Smooth muscle cell (in vitro differentiated cells): ENCODE results near the gene TPRG1L. TPM values are rescaled to one million over a fixed set of nuclear protein-coding genes. Genes with fewer than 3 reads are reported as not detected.

Source experiments
- DNase-seq: peaks from one replicate; lab custom pipeline; 2025; ENCODE audit not compliant: unreplicated experiment; lab: John Stamatoyannopoulos, UW
- H2AFZ ChIP-seq: fragments of 200-600 bp; sonication (generic); 2 replicates; pipeline ENCODE4 v1.6.0; 2016; ENCODE audit warnings: antibody characterized with exemption, low read depth, mild to moderate bottlenecking
- H3F3A ChIP-seq: fragments of 200-600 bp; sonication (generic); 2 replicates; pipeline ENCODE4 v1.6.0; 2017; ENCODE audit warnings: antibody characterized with exemption, low read depth
- H3K27ac ChIP-seq: fragments of 200-600 bp; sonication (generic); 2 replicates; pipeline ENCODE4 v1.5.1; 2016; ENCODE audit warnings: low read depth, mild to moderate bottlenecking
- H3K27me3 ChIP-seq: fragments of 200-600 bp; sonication (generic); 2 replicates; pipeline ENCODE4 v1.6.1; 2016; ENCODE audit warnings: low read depth, mild to moderate bottlenecking
- H3K36me3 ChIP-seq: fragments of 200-600 bp; sonication (generic); 2 replicates; pipeline ENCODE4 v1.5.1; 2016; ENCODE audit warnings: low read depth
- H3K4me1 ChIP-seq: fragments of 200-600 bp; sonication (generic); 2 replicates; pipeline ENCODE4 v1.5.1; 2016; ENCODE audit warnings: low read depth
- H3K4me2 ChIP-seq: fragments of 200-600 bp; sonication (generic); 2 replicates; pipeline ENCODE4 v1.6.0; 2016; ENCODE audit warnings: mild to moderate bottlenecking
- H3K4me3 ChIP-seq: fragments of 200-600 bp; sonication (generic); 2 replicates; pipeline ENCODE4 v1.5.1; 2016; ENCODE audit warnings: mild to moderate bottlenecking
- H3K79me2 ChIP-seq: fragments of 200-600 bp; sonication (generic); 2 replicates; pipeline ENCODE4 v1.6.0; 2016; ENCODE audit warnings: low read depth, mild to moderate bottlenecking
- H3K9ac ChIP-seq: fragments of 200-600 bp; sonication (generic); 2 replicates; pipeline ENCODE4 v1.6.0; 2016; ENCODE audit warnings: low read depth
- H3K9me3 ChIP-seq: fragments of 200-600 bp; sonication (generic); replicated peaks from 2 replicates; pipeline ENCODE4 v1.5.1; 2016; ENCODE audit warnings: low read depth
- H4K20me1 ChIP-seq: fragments of 200-600 bp; sonication (generic); 2 replicates; pipeline ENCODE4 v1.6.0; 2016; ENCODE audit warnings: low read depth
- WGBS: methylation state at CpG from one replicate; pipeline ENCODE4 v1.1.7; 2016; ENCODE audit warnings: low lambda C conversion rate; 5-methylcytosine and 5-hydroxymethylcytosine counted together
- polyA plus RNA-seq: library from polyadenylated mRNA; unstranded; fragments of >200 nt; fragmentation: Nextera tagmentation; extraction: Ambion mirVana; gene quantifications from 2 replicates; pipeline ENCODE4 v1.2.1, GENCODE V29; 2016
- total RNA-seq: library from RNA; depleted of rRNA; stranded (reverse); fragments of >200 nt; gene quantifications from 2 replicates; pipeline ENCODE4 v1.2.3, GENCODE V29; 2014
- TF ChIP-seq, protein P1 (sequence below): fragments of 200-600 bp; sonication (generic); IDR thresholded peaks from 2 replicates; pipeline ENCODE4 v1.5.1; 2017; ENCODE audit warnings: borderline replicate concordance, mild to moderate bottlenecking, antibody characterized with exemption; ENCODE audit not compliant: insufficient read depth, poor library complexity, severe bottlenecking

Gene TPRG1L
- total and polyA plus RNA-seq, 2 experiments from 2014 or later = 20.7 to 35.0 TPM

DNA sequence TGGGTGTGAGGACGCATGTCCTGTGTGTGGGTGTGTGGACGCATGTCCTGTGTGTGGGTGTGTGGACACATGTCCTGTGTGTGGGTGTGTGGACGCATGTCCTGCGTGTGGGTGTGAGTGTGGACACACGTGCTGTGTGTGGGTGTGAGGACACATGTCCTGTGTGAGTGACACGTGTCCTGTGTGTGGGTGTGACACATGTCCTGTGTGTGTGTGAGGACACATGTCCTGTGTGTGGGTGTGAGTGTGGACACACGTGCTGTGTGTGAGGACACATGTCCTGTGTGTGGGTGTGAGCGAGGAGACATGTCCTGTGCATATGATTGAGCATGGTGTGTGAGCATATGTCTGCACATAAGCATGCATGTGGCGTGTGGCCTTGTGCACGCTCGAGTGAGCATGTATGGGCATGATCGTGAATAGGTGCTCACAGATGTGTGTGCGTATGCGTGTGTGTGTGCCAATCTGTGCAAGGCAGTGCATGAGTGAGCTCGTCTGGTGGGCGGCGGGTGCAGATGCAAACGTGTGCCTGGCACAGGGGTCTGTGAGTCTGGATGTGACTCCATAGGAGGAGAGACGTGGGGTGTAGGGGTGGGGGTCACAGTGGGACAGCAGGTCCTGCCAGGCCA, 38.8 kb upstream of the TPRG1L start:
- Histone ChIP-seq H3K9me3 (no peaks in the 10 kb centered on the region), H3K4me3 (no peak overlapping the region), H2AFZ (no peak overlapping the region), H4K20me1 (no peaks in the 10 kb centered on the region), H3K4me1 (no peaks in the 10 kb centered on the region), H3K79me2 (no peaks in the 10 kb centered on the region), H3K27ac (no peak overlapping the region), H3F3A (no peaks in the 10 kb centered on the region), H3K36me3 (no peaks in the 10 kb centered on the region), H3K4me2 (no peak overlapping the region), H3K9ac (no peak overlapping the region), H3K27me3 (no peaks in the 10 kb centered on the region)
- 91% methylated on average over 17 of the region's 19 CpGs for WGBS
- TF ChIP-seq, protein P1, sequence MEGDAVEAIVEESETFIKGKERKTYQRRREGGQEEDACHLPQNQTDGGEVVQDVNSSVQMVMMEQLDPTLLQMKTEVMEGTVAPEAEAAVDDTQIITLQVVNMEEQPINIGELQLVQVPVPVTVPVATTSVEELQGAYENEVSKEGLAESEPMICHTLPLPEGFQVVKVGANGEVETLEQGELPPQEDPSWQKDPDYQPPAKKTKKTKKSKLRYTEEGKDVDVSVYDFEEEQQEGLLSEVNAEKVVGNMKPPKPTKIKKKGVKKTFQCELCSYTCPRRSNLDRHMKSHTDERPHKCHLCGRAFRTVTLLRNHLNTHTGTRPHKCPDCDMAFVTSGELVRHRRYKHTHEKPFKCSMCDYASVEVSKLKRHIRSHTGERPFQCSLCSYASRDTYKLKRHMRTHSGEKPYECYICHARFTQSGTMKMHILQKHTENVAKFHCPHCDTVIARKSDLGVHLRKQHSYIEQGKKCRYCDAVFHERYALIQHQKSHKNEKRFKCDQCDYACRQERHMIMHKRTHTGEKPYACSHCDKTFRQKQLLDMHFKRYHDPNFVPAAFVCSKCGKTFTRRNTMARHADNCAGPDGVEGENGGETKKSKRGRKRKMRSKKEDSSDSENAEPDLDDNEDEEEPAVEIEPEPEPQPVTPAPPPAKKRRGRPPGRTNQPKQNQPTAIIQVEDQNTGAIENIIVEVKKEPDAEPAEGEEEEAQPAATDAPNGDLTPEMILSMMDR = no peak
- DNase-seq = no peak

DNA sequence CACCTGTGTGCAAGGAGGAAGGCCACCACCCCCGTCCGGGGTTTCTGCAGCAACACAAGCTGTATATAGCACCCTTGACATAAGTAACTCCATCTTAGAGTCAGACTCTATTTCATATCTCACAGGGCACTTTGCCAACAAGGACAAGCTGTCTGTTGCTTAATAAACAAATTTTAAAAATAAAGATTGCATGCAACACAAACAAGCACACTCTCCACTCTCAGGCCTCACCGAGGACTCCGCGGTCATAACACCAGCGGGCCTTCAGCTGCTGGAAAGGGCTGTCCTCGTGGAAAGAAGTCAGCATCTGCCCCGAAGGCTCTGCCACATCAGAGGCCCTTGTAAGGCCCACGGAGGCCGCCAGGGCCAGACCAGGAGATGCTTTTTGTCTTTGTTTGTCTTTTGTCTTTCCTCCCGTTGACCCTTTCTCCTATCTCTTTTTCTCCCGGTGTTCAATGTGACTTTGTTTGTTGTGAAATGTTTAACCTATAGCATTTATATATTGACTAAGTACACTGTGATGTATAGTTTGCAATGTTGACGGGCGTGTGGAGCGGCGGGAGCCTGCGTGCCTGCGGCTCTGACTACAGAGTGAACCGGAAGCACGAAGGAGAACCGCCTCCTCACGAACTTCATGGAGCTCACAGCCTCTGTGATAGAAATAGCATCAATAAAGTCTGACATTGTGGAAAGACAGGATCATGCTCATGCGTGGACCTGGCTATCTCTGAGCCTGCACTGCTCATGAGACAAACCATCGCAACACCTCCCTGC, 37.6 kb upstream of the TPRG1L start:
- 90% methylated on average over 24 of the region's 24 CpGs for WGBS
- TF ChIP-seq, protein P1 = no peak

GRCh38 chr1:3588395-3588794, 36.4 kb upstream of the TPRG1L start:
- no peak for DNase-seq
- H3K79me2 ChIP-seq = no peaks in the 10 kb centered on the region

More for the DNA sequence above, 37.6 kb upstream of the TPRG1L start:
- H3K9ac ChIP-seq = no peak overlapping the region
- H3K4me2 ChIP-seq = no peak overlapping the region
- no peak overlapping the region for H2AFZ ChIP-seq
- H3K4me3 ChIP-seq = no peak overlapping the region
- H3K4me1 ChIP-seq = no peaks in the 10 kb centered on the region
- no peak for DNase-seq
- H3K27me3 ChIP-seq = no peaks in the 10 kb centered on the region
- H3K9me3 ChIP-seq = no peaks in the 10 kb centered on the region
- no peaks in the 10 kb centered on the region for H3F3A ChIP-seq
- H3K27ac ChIP-seq = no peak overlapping the region
- H3K36me3 ChIP-seq = no peaks in the 10 kb centered on the region
- H3K79me2 ChIP-seq = no peaks in the 10 kb centered on the region
- H4K20me1 ChIP-seq = no peaks in the 10 kb centered on the region

More at GRCh38 chr1:3588395-3588794, 36.4 kb upstream of the TPRG1L start:
- H2AFZ ChIP-seq = no peak overlapping the region
- no peak overlapping the region for H3K9ac ChIP-seq
- no peaks in the 10 kb centered on the region for H3K36me3 ChIP-seq
- H3F3A ChIP-seq = no peaks in the 10 kb centered on the region
- 93% methylated on average over 3 of the region's 5 CpGs for WGBS
- H3K9me3 ChIP-seq = no peaks in the 10 kb centered on the region
- TF ChIP-seq, protein P1 = no peak
- no peak overlapping the region for H3K4me2 ChIP-seq
- H3K27me3 ChIP-seq = no peaks in the 10 kb centered on the region
- H3K27ac ChIP-seq = no peak overlapping the region
- no peaks in the 10 kb centered on the region for H4K20me1 ChIP-seq
- no peaks in the 10 kb centered on the region for H3K4me1 ChIP-seq
- H3K4me3 ChIP-seq = no peak overlapping the region
